HEK293 (cell line): ENCODE measurements around the gene APH1A.

Experiments used
- GLI2 ChIP-seq: fragments of 450-650 bp; formaldehyde crosslinking; IDR thresholded peaks from 2 replicates; pipeline ENCODE4; 2017; ENCODE audit warnings: missing biosample characterization, missing genetic modification characterization, low read depth, borderline replicate concordance
- KLF16 ChIP-seq: fragments of 450-650 bp; formaldehyde crosslinking; IDR thresholded peaks from 2 replicates; pipeline ENCODE4 v1.5.1; 2017; ENCODE audit warnings: missing biosample characterization, missing genetic modification characterization
- KLF9 ChIP-seq: fragments of 450-650 bp; formaldehyde crosslinking; IDR thresholded peaks from 2 replicates; pipeline ENCODE4 v1.5.1; 2016; ENCODE audit warnings: missing biosample characterization, missing genetic modification characterization, low read depth
- MEIS1 ChIP-seq: sonication (generic); formaldehyde crosslinking; IDR thresholded peaks from 2 replicates; pipeline ENCODE4 v1.8.1; 2022; ENCODE audit warnings: missing genetic modification reagents, mild to moderate bottlenecking, borderline replicate concordance
- REPIN1 ChIP-seq: fragments of 450-650 bp; formaldehyde crosslinking; IDR thresholded peaks from 2 replicates; pipeline ENCODE4 v1.5.1; 2017; ENCODE audit warnings: missing biosample characterization, missing genetic modification characterization, low read depth
- SCRT1 ChIP-seq: fragments of 450-650 bp; formaldehyde crosslinking; IDR thresholded peaks from 2 replicates; pipeline ENCODE4 v1.5.1; 2016; ENCODE audit warnings: missing biosample characterization, missing genetic modification characterization, borderline replicate concordance
- SP3 ChIP-seq: fragments of 450-650 bp; formaldehyde crosslinking; IDR thresholded peaks from 2 replicates; pipeline ENCODE4 v1.5.1; 2016; ENCODE audit warnings: missing biosample characterization, missing genetic modification characterization
- WT1 ChIP-seq: fragments of 450-650 bp; formaldehyde crosslinking; IDR thresholded peaks from 2 replicates; pipeline ENCODE4 v1.5.1; 2016; ENCODE audit warnings: missing biosample characterization, missing genetic modification characterization
- ZEB2 ChIP-seq: fragments of 450-650 bp; formaldehyde crosslinking; IDR thresholded peaks from 2 replicates; pipeline ENCODE4 v1.5.1; 2016; ENCODE audit warnings: missing biosample characterization, missing genetic modification characterization
- ZNF132 ChIP-seq: fragments of 450-650 bp; formaldehyde crosslinking; IDR thresholded peaks from 2 replicates; pipeline ENCODE4 v1.5.1; 2017; ENCODE audit warnings: missing biosample characterization, missing genetic modification characterization, borderline replicate concordance
- ZNF211 ChIP-seq: fragments of 450-650 bp; formaldehyde crosslinking; IDR thresholded peaks from 2 replicates; pipeline ENCODE4 v1.5.1; 2016; ENCODE audit warnings: low read depth, missing biosample characterization, missing genetic modification characterization
- ZNF214 ChIP-seq: fragments of 450-650 bp; formaldehyde crosslinking; IDR thresholded peaks from 2 replicates; pipeline ENCODE4 v1.5.1; 2017; ENCODE audit warnings: missing biosample characterization, mild to moderate bottlenecking, missing genetic modification characterization, borderline replicate concordance
- ZNF366 ChIP-seq: fragments of 450-650 bp; formaldehyde crosslinking; conservative IDR thresholded peaks from 2 replicates; pipeline ENCODE4 v1.5.1; 2016; ENCODE audit warnings: missing biosample characterization, missing genetic modification characterization
- ZNF514 ChIP-seq: fragments of 450-650 bp; formaldehyde crosslinking; IDR thresholded peaks from 2 replicates; pipeline ENCODE4 v1.5.1; 2016; ENCODE audit warnings: missing biosample characterization, missing genetic modification characterization
- ZNF548 ChIP-seq: fragments of 450-650 bp; formaldehyde crosslinking; IDR thresholded peaks from 2 replicates; pipeline ENCODE4 v1.5.1; 2016; ENCODE audit warnings: missing biosample characterization, missing genetic modification characterization
- ZNF600 ChIP-seq: fragments of 450-650 bp; formaldehyde crosslinking; IDR thresholded peaks from 2 replicates; pipeline ENCODE4 v1.5.1; 2016; ENCODE audit warnings: missing biosample characterization, missing genetic modification characterization
- ZNF830 ChIP-seq: fragments of 450-650 bp; IDR thresholded peaks from 2 replicates; pipeline ENCODE4 v1.5.0; 2018; ENCODE audit warnings: missing biosample characterization, missing genetic modification characterization, low read depth, mild to moderate bottlenecking, moderate library complexity
- ZSCAN23 ChIP-seq: fragments of 450-650 bp; formaldehyde crosslinking; IDR thresholded peaks from 2 replicates; pipeline ENCODE4 v1.5.1; 2016; ENCODE audit warnings: missing biosample characterization, missing genetic modification characterization
- ZXDB ChIP-seq: fragments of 450-650 bp; formaldehyde crosslinking; IDR thresholded peaks from 2 replicates; pipeline ENCODE4 v1.5.1; 2016; ENCODE audit warnings: missing biosample characterization, missing genetic modification characterization
- TF ChIP-seq, protein P1 (sequence below): fragments of 450-650 bp; formaldehyde crosslinking; IDR thresholded peaks from 2 replicates; pipeline ENCODE4 v1.5.1; 2016; ENCODE audit warnings: missing biosample characterization, missing genetic modification characterization
- TF ChIP-seq, protein P2 (sequence below): fragments of 450-650 bp; formaldehyde crosslinking; IDR thresholded peaks from 2 replicates; pipeline ENCODE4 v1.5.1; 2016; ENCODE audit warnings: missing biosample characterization, missing genetic modification characterization
- TF ChIP-seq, protein P3 (sequence below): fragments of 450-650 bp; formaldehyde crosslinking; IDR thresholded peaks from 2 replicates; pipeline ENCODE4 v1.5.1; 2016; ENCODE audit warnings: missing biosample characterization, missing genetic modification characterization
- TF ChIP-seq, protein P4 (sequence below): fragments of 450-650 bp; formaldehyde crosslinking; IDR thresholded peaks from 2 replicates; pipeline ENCODE4 v1.5.1; 2017; ENCODE audit warnings: missing biosample characterization, missing genetic modification characterization
- TF ChIP-seq, protein P5 (sequence below): fragments of 450-650 bp; formaldehyde crosslinking; IDR thresholded peaks from 2 replicates; pipeline ENCODE4 v1.5.1; 2016; ENCODE audit warnings: missing biosample characterization, missing genetic modification characterization
- TF ChIP-seq, protein P6 (sequence below): fragments of 450-650 bp; formaldehyde crosslinking; IDR thresholded peaks from 2 replicates; pipeline ENCODE4 v1.5.1; 2017; ENCODE audit warnings: missing biosample characterization, mild to moderate bottlenecking, missing genetic modification characterization, moderate library complexity
- TF ChIP-seq, protein P7 (sequence below): fragments of 450-650 bp; formaldehyde crosslinking; IDR thresholded peaks from 2 replicates; pipeline ENCODE4 v1.5.1; 2016; ENCODE audit warnings: missing biosample characterization, missing genetic modification characterization
- TF ChIP-seq, protein P8 (sequence below): fragments of 450-650 bp; IDR thresholded peaks from 2 replicates; pipeline ENCODE4 v1.5.1; 2018; ENCODE audit warnings: missing biosample characterization, missing genetic modification characterization

Gene APH1A

DNA sequence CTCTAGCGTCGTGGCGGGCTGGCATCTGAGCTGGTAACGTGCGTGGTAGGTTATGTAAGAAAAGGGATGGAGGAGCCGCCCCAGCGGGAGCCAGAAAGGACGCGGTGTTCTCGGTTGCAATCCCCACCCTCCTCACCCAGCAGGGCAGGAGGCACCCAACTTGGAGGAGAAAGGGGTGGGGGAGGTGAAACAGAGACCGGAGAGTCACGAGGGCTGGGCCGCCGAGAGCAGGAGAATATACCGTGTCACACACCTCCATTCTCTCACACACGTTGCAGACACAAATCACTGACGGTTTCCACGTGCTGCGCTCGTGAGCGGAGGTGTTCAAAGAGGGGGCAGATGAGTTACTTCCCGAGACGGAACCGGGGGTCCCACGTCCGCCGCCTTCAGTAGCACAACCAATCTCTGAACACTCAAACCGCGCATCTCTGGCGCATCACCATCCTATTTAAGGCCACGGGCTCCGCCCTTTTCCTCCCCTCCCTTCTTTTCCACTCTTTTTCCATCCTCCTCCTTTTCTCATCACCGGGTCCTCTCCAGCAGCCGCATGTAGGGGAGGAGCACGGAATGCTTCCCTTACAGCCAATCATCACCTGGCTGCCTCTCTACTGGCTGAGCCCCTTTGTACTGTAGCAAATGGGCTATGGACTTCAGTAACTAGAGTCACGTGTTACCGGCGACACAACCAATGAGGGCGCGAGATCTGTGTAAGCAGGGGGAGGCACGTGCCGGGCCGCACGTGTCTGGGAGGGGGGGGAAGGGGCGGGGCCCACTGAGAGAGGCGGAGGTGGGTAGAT lies 13.1 kb upstream of the APH1A start, which contains the start of gene CIART (continued):
- TF ChIP-seq, protein P1, sequence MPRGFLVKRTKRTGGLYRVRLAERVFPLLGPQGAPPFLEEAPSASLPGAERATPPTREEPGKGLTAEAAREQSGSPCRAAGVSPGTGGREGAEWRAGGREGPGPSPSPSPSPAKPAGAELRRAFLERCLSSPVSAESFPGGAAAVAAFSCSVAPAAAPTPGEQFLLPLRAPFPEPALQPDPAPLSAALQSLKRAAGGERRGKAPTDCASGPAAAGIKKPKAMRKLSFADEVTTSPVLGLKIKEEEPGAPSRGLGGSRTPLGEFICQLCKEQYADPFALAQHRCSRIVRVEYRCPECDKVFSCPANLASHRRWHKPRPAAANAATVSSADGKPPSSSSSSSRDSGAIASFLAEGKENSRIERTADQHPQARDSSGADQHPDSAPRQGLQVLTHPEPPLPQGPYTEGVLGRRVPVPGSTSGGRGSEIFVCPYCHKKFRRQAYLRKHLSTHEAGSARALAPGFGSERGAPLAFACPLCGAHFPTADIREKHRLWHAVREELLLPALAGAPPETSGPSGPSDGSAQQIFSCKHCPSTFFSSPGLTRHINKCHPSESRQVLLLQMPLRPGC (tag by site-specific recombination), result no peak
- TF ChIP-seq ZNF132 (tag by site-specific recombination) (no peak), GLI2 (tag by site-specific recombination) (no peak), ZSCAN23 (tag by site-specific recombination) (no peak), ZNF211 (tag by site-specific recombination) (no peak), ZNF600 (tag by site-specific recombination) (peak; percentile 37; the same call in 1 of the 2 replicates), REPIN1 (tag by site-specific recombination) (no peak), KLF9 (tag by site-specific recombination) (peak; percentile 77; the same call in 1 of the 2 replicates), ZNF214 (tag by site-specific recombination) (no peak), ZEB2 (tag by site-specific recombination) (peak; percentile 22; the same call in 1 of the 2 replicates), ZNF830 (tag by site-specific recombination) (no peak), ZNF514 (no peak), SCRT1 (tag by site-specific recombination) (no peak), ZNF366 (tag by site-specific recombination) (peak; percentile 97), ZXDB (tag by site-specific recombination) (0 out of 2 replicates have a peak, but pooled peaks have one; percentile 17), KLF16 (tag by site-specific recombination) (peak; percentile 51; the same call in 1 of the 2 replicates), SP3 (tag by site-specific recombination) (peak; percentile 84), WT1 (peak; percentile 59; the same call in 1 of the 2 replicates), ZNF548 (no peak), MEIS1 (CRISPR knock-in tag) (no peak)
- TF ChIP-seq, protein P2, sequence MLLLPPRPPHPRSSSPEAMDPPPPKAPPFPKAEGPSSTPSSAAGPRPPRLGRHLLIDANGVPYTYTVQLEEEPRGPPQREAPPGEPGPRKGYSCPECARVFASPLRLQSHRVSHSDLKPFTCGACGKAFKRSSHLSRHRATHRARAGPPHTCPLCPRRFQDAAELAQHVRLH (tag by site-specific recombination), result no peak
- TF ChIP-seq, protein P3, sequence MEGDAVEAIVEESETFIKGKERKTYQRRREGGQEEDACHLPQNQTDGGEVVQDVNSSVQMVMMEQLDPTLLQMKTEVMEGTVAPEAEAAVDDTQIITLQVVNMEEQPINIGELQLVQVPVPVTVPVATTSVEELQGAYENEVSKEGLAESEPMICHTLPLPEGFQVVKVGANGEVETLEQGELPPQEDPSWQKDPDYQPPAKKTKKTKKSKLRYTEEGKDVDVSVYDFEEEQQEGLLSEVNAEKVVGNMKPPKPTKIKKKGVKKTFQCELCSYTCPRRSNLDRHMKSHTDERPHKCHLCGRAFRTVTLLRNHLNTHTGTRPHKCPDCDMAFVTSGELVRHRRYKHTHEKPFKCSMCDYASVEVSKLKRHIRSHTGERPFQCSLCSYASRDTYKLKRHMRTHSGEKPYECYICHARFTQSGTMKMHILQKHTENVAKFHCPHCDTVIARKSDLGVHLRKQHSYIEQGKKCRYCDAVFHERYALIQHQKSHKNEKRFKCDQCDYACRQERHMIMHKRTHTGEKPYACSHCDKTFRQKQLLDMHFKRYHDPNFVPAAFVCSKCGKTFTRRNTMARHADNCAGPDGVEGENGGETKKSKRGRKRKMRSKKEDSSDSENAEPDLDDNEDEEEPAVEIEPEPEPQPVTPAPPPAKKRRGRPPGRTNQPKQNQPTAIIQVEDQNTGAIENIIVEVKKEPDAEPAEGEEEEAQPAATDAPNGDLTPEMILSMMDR, result no peak
- TF ChIP-seq, protein P4, sequence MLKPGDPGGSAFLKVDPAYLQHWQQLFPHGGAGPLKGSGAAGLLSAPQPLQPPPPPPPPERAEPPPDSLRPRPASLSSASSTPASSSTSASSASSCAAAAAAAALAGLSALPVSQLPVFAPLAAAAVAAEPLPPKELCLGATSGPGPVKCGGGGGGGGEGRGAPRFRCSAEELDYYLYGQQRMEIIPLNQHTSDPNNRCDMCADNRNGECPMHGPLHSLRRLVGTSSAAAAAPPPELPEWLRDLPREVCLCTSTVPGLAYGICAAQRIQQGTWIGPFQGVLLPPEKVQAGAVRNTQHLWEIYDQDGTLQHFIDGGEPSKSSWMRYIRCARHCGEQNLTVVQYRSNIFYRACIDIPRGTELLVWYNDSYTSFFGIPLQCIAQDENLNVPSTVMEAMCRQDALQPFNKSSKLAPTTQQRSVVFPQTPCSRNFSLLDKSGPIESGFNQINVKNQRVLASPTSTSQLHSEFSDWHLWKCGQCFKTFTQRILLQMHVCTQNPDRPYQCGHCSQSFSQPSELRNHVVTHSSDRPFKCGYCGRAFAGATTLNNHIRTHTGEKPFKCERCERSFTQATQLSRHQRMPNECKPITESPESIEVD, result no peak
- TF ChIP-seq, protein P5, sequence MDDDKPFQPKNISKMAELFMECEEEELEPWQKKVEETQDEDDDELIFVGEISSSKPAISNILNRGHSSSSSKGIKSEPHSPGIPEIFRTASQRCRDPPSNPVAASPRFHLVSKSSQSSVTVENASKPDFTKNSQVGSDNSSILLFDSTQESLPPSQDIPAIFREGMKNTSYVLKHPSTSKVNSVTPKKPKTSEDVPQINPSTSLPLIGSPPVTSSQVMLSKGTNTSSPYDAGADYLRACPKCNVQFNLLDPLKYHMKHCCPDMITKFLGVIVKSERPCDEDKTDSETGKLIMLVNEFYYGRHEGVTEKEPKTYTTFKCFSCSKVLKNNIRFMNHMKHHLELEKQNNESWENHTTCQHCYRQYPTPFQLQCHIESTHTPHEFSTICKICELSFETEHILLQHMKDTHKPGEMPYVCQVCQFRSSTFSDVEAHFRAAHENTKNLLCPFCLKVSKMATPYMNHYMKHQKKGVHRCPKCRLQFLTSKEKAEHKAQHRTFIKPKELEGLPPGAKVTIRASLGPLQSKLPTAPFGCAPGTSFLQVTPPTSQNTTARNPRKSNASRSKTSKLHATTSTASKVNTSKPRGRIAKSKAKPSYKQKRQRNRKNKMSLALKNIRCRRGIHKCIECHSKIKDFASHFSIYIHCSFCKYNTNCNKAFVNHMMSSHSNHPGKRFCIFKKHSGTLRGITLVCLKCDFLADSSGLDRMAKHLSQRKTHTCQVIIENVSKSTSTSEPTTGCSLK (tag by site-specific recombination), result no peak
- TF ChIP-seq, protein P6, sequence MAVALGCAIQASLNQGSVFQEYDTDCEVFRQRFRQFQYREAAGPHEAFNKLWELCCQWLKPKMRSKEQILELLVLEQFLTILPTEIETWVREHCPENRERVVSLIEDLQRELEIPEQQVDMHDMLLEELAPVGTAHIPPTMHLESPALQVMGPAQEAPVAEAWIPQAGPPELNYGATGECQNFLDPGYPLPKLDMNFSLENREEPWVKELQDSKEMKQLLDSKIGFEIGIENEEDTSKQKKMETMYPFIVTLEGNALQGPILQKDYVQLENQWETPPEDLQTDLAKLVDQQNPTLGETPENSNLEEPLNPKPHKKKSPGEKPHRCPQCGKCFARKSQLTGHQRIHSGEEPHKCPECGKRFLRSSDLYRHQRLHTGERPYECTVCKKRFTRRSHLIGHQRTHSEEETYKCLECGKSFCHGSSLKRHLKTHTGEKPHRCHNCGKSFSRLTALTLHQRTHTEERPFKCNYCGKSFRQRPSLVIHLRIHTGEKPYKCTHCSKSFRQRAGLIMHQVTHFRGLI (tag by site-specific recombination), result no peak
- TF ChIP-seq, protein P7, sequence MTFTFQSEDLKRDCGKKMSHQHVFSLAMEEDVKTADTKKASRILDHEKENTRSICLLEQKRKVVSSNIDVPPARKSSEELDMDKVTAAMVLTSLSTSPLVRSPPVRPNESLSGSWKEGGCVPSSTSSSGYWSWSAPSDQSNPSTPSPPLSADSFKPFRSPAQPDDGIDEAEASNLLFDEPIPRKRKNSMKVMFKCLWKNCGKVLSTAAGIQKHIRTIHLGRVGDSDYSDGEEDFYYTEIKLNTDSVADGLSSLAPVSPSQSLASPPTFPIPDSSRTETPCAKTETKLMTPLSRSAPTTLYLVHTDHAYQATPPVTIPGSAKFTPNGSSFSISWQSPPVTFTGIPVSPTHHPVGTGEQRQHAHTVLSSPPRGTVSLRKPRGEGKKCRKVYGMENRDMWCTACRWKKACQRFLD (tag by site-specific recombination), result no peak
- TF ChIP-seq, protein P8, sequence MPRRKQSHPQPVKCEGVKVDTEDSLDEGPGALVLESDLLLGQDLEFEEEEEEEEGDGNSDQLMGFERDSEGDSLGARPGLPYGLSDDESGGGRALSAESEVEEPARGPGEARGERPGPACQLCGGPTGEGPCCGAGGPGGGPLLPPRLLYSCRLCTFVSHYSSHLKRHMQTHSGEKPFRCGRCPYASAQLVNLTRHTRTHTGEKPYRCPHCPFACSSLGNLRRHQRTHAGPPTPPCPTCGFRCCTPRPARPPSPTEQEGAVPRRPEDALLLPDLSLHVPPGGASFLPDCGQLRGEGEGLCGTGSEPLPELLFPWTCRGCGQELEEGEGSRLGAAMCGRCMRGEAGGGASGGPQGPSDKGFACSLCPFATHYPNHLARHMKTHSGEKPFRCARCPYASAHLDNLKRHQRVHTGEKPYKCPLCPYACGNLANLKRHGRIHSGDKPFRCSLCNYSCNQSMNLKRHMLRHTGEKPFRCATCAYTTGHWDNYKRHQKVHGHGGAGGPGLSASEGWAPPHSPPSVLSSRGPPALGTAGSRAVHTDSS (tag by site-specific recombination), result no peak
